ENCODE data around the gene KIF5A. TPM values are rescaled to one million over a fixed set of nuclear protein-coding genes. Genes with fewer than 3 reads are reported as not detected.

Gene KIF5A
- total and polyA plus RNA-seq, 2 of the 13 experiments (the other 11 are each of a cell fraction or from before 2014, with no cell fraction given), result 1.6 to 11.9 TPM

- TF ChIP-seq, protein P1, sequence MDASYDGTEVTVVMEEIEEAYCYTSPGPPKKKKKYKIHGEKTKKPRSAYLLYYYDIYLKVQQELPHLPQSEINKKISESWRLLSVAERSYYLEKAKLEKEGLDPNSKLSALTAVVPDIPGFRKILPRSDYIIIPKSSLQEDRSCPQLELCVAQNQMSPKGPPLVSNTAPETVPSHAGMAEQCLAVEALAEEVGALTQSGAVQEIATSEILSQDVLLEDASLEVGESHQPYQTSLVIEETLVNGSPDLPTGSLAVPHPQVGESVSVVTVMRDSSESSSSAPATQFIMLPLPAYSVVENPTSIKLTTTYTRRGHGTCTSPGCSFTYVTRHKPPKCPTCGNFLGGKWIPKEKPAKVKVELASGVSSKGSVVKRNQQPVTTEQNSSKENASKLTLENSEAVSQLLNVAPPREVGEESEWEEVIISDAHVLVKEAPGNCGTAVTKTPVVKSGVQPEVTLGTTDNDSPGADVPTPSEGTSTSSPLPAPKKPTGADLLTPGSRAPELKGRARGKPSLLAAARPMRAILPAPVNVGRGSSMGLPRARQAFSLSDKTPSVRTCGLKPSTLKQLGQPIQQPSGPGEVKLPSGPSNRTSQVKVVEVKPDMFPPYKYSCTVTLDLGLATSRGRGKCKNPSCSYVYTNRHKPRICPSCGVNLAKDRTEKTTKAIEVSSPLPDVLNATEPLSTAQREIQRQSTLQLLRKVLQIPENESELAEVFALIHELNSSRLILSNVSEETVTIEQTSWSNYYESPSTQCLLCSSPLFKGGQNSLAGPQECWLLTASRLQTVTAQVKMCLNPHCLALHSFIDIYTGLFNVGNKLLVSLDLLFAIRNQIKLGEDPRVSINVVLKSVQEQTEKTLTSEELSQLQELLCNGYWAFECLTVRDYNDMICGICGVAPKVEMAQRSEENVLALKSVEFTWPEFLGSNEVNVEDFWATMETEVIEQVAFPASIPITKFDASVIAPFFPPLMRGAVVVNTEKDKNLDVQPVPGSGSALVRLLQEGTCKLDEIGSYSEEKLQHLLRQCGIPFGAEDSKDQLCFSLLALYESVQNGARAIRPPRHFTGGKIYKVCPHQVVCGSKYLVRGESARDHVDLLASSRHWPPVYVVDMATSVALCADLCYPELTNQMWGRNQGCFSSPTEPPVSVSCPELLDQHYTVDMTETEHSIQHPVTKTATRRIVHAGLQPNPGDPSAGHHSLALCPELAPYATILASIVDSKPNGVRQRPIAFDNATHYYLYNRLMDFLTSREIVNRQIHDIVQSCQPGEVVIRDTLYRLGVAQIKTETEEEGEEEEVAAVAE (CRISPR knock-in tag; IDR thresholded peaks at IDR 0.05; ENCODE audit: borderline replicate concordance), result 0 out of 2 replicates have a peak, but pooled peaks have one; percentile 59
- TF ChIP-seq NCOR1 (IDR thresholded peaks at IDR 0.05; ENCODE audit: borderline replicate concordance, low read length), result no peak
- no peak for TF ChIP-seq ZBTB1 (CRISPR knock-in tag; IDR thresholded peaks at IDR 0.05; ENCODE audit: borderline replicate concordance)
- TF ChIP-seq ZNF296 (CRISPR knock-in tag; conservative IDR thresholded peaks at IDR 0.05), result no peak
- TF ChIP-seq, protein P2, sequence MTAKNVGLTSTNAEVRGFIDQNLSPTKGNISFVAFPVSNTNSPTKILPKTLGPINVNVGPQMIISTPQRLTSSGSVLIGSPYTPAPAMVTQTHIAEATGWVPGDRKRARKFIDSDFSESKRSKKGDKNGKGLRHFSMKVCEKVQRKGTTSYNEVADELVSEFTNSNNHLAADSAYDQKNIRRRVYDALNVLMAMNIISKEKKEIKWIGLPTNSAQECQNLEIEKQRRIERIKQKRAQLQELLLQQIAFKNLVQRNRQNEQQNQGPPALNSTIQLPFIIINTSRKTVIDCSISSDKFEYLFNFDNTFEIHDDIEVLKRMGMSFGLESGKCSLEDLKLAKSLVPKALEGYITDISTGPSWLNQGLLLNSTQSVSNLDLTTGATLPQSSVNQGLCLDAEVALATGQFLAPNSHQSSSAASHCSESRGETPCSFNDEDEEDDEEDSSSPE (CRISPR knock-in tag; IDR thresholded peaks at IDR 0.05), result peak; percentile 84
- no peak for TF ChIP-seq BATF2 (CRISPR knock-in tag; IDR thresholded peaks at IDR 0.05)
- TF ChIP-seq, protein P3, sequence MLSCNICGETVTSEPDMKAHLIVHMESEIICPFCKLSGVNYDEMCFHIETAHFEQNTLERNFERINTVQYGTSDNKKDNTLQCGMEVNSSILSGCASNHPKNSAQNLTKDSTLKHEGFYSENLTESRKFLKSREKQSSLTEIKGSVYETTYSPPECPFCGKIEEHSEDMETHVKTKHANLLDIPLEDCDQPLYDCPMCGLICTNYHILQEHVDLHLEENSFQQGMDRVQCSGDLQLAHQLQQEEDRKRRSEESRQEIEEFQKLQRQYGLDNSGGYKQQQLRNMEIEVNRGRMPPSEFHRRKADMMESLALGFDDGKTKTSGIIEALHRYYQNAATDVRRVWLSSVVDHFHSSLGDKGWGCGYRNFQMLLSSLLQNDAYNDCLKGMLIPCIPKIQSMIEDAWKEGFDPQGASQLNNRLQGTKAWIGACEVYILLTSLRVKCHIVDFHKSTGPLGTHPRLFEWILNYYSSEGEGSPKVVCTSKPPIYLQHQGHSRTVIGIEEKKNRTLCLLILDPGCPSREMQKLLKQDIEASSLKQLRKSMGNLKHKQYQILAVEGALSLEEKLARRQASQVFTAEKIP (CRISPR knock-in tag; IDR thresholded peaks at IDR 0.05; ENCODE audit: borderline replicate concordance), result no peak
- TF ChIP-seq ZNF510 (CRISPR knock-in tag; IDR thresholded peaks at IDR 0.05; ENCODE audit: low read depth), result peak; percentile 86; the same call in 1 of the 2 replicates
- TF ChIP-seq, protein P4, sequence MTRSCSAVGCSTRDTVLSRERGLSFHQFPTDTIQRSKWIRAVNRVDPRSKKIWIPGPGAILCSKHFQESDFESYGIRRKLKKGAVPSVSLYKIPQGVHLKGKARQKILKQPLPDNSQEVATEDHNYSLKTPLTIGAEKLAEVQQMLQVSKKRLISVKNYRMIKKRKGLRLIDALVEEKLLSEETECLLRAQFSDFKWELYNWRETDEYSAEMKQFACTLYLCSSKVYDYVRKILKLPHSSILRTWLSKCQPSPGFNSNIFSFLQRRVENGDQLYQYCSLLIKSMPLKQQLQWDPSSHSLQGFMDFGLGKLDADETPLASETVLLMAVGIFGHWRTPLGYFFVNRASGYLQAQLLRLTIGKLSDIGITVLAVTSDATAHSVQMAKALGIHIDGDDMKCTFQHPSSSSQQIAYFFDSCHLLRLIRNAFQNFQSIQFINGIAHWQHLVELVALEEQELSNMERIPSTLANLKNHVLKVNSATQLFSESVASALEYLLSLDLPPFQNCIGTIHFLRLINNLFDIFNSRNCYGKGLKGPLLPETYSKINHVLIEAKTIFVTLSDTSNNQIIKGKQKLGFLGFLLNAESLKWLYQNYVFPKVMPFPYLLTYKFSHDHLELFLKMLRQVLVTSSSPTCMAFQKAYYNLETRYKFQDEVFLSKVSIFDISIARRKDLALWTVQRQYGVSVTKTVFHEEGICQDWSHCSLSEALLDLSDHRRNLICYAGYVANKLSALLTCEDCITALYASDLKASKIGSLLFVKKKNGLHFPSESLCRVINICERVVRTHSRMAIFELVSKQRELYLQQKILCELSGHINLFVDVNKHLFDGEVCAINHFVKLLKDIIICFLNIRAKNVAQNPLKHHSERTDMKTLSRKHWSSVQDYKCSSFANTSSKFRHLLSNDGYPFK (CRISPR knock-in tag; IDR thresholded peaks at IDR 0.05; ENCODE audit: borderline replicate concordance), result peak; percentile 83; the same call in 1 of the 2 replicates
- no peak for TF ChIP-seq ZNF549 (CRISPR knock-in tag; IDR thresholded peaks at IDR 0.05)
- TF ChIP-seq ZKSCAN5 (CRISPR knock-in tag; IDR thresholded peaks at IDR 0.05), result no peak
Measured at GRCh38 chr12:57590864-57591781, 41.3 kb downstream of the KIF5A start, which contains the start of gene PIP4K2C (continued).
